MG63 (cell line): ENCODE measurements around the gene C2orf92. TPM values are rescaled to one million over a fixed set of nuclear protein-coding genes. Genes with fewer than 3 reads are reported as not detected.
A peak's percentile ranks its signal among the peaks of the same experiment; 100 is the strongest.
"Not testable (repeated sequence)": the region's sequence is repeated elsewhere in the genome, so short reads cannot be mapped to it uniquely, and the experiment has no call there.

Experiments
- DNase-seq: peaks from one replicate; pipeline ENCODE4 v3.0.0-alpha.2; 2020
- H3K27me3 ChIP-seq: fragments of 250-450 bp; sonication (Bioruptor Pico); 2 replicates; pipeline ENCODE4 v1.5.1; 2020; ENCODE audit warnings: mild to moderate bottlenecking, moderate library complexity
- H3K36me3 ChIP-seq: fragments of 250-450 bp; sonication (Bioruptor Pico); 2 replicates; pipeline ENCODE4 v1.5.1; 2020; ENCODE audit warnings: mild to moderate bottlenecking, moderate library complexity
- H3K4me3 ChIP-seq: fragments of 250-450 bp; sonication (Bioruptor Pico); 2 replicates; pipeline ENCODE4 v1.5.1; 2020; ENCODE audit warnings: mild to moderate bottlenecking, moderate library complexity
- H3K9me3 ChIP-seq: fragments of 250-450 bp; sonication (Bioruptor Pico); 2 replicates; pipeline ENCODE4 v1.5.1; 2020; ENCODE audit warnings: mild to moderate bottlenecking, moderate library complexity
- total RNA-seq: library from RNA; depleted of rRNA; stranded (reverse); fragments of >200 nt; shearing (Covaris generic); gene quantifications from 2 replicates; pipeline ENCODE4 v1.2.3, GENCODE V29; 2014; ENCODE audit warnings: low replicate concordance; rRNA removed

The C2orf92 gene
- not detected in 2 replicates for total RNA-seq

DNA sequence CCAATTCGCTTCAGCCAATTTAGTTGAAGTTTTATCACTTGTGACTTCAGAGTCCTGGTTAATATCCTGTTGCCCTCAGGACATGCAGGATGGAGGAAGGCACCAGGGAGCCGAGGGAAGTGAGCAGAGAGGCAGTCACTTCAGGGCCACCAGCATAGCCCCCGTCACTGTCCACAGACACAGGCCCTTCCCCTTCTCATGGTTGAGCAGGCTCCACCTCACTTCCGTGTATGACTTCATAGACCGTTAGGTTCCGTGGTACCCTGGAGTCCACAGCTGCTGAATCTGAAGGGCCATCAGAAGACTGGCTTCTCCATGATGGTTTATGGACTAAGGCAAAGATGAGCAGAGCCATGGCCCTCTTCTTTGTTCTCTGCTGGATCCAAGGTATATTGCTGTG is at the start of gene C2orf92:
Gene C2orf92, plus strand, starts transcription at position 266 of the 400 bp plus-strand sequence. Its CDS starts 76 bp downstream, at position 342.
- DNase-seq: no peak
- H3K4me3 ChIP-seq: no peak within 1 kb of the TSS
- no peaks in the 10 kb centered on the region for H3K9me3 ChIP-seq
- H3K36me3 ChIP-seq: no peaks in the 10 kb centered on the region
- no peaks in the 10 kb centered on the region for H3K27me3 ChIP-seq

DNA sequence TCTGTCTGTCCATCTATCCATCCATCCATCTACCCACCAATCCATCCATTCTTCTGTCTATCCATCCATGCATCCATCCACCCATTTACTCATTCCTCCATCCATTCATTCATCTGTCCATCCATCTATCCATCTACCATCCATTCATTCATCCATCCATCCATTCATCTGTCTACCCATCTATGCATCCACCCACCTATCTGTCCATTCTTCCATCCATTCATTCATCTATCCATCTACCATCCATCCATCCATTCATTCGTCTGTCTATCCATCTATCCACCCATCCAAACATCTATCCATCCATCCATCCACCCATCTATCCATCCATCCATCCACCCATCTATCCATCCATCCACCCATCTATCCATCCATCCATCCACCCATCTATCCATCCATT is 49.0 kb upstream of the C2orf92 start:
- H3K9me3 ChIP-seq, H3K36me3 ChIP-seq, H3K27me3 ChIP-seq, DNase-seq, H3K4me3 ChIP-seq: not testable (repeated sequence)

DNA sequence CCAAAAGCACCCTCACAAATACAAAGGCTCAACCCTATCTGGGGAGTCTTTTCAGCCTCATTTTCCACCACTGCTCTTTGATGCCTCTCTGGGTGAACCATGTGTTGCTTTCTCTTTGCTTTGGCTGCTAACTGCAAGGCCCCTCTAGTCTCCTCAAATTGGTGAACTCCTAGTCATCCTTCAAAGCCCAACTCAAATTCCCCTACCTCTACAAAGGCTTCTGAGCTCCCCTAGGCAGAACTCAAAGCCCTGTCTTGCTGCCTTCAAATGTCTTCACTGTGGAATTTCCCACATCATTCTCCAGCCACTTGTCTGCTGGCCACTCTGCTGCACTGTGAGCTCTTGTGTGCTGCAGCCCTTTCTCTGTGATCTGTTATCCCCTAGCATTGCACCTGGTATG is 46.5 kb upstream of the C2orf92 start:
- H3K27me3 ChIP-seq, DNase-seq, H3K36me3 ChIP-seq, H3K4me3 ChIP-seq, H3K9me3 ChIP-seq: not testable (repeated sequence)

DNA sequence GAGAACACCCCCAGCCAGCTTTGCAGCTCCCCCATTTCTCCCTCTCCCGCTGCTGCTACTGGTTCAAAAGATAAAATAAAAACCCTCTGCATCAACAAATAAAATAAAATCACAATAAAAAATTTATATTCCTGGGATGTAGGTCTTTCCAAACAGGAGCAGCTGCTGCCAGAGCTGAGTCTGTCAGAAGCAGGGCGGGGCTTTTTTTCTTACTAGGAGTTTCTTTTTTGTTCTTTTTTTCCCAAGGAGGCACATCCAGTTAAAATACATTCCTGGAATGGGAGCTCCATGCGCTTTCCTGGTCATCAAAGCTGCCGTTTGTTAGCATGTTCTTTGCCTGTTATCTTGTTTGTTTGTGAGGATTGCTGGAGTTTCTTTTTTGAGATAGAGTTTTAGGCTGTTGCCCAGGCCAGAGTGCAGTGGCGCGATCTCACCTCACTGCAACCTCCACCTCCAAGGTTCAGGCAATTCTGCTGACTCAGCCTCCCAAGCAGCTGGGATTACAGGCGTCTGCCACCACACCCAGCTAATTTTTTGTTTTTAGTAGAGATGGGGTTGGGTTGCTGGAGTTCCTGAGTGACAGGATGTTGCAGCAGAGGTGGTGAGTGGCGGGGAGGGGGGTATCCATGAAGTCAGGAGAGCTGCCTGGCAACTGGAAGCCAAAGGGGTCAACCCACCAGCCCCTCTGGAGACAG is 44.0 kb upstream of the C2orf92 start:
- not testable (repeated sequence) for DNase-seq, H3K36me3 ChIP-seq, H3K27me3 ChIP-seq, H3K9me3 ChIP-seq, H3K4me3 ChIP-seq

DNA sequence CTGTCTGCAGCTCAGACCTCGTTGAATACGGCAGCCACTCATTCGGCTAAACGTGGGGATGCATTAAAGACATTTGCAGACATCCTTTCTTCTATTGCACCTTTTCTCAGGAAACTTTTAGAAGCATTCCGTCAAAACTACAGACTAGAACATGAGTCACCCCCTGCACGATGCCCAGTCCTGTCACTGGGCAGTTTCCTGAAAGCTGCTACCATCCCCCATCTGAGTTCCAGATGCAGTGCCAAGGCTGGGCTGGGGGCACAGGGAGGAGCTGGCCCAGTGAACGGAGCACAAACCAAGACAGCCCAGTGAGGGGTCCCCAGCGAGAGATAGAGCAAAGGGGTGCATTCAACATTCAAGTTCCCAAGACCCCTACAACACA is 43.5 kb upstream of the C2orf92 start:
- H3K4me3 ChIP-seq, H3K36me3 ChIP-seq, H3K9me3 ChIP-seq, DNase-seq, H3K27me3 ChIP-seq: not testable (repeated sequence)

DNA sequence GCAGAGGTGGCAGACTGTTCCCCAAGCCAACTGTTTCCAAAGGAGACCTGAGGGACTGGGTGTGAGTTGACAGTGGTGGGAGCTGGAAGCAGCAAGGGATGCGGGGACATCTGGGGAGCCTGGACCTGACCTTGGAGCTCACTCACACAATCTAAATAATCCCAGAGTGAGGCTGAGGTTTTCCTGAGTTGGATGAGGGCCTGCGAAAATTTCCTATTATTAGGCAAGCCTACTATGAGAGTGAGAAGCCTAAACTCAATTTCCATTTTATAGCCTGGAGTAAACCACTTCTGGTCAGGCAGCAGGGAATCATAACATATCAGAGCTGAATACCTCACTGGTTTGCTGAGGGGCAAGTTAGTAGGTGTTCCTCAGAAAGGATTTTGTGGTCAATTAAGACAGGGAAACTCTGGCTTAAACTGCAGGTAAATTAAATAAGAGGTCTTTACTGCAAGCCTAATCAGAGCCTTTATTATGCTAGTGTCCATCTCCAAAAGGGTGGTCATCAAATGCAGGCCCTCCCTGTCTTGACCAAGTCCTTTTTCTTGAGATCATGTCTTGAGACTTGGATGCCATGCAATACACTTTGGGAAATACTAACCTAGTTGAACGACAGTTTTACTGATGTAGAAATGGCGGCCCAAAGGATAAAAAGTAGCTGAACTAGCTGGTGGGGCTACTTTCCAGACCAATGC is 25.3 kb upstream of the C2orf92 start:
- Histone ChIP-seq H3K27me3 (no peaks in the 10 kb centered on the region), H3K36me3 (peaks cover 21% of the 10 kb centered on the region), H3K9me3 (no peaks in the 10 kb centered on the region), H3K4me3 (no peak overlapping the region)
- DNase-seq: no peak

DNA sequence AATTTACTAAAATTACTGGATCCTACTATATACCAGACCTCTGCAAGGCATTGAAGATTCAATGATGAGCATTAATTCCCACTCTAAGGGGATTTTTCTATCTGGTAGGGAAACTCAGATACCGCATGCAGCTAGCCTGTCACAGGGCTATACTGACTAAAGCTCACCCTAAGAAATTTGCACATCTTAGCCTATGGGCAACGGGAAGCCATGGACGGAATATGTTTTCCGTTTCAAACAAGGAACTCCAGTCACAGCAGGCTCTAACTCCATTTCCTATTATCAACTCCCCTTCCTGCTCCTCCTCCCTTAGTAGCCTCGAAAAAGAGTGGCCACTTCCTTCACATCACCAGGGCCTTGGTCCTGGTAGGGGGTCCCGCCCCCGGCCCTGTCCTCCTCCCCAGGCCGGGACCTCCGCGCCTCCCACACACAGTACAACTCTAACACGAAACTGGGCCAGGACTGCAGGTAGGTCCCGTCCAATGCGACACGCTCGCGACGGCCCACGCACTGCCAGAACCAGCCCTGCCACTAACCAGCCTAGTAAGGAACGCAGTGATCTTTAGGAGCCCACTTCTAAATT is 24.3 kb upstream of the C2orf92 start:
- peaks cover 25% of the 10 kb centered on the region for H3K36me3 ChIP-seq
- DNase-seq: peak; percentile 32
- H3K4me3 ChIP-seq: peak overlapping the region; percentile 97
- no peaks in the 10 kb centered on the region for H3K9me3 ChIP-seq
- no peaks in the 10 kb centered on the region for H3K27me3 ChIP-seq

DNA sequence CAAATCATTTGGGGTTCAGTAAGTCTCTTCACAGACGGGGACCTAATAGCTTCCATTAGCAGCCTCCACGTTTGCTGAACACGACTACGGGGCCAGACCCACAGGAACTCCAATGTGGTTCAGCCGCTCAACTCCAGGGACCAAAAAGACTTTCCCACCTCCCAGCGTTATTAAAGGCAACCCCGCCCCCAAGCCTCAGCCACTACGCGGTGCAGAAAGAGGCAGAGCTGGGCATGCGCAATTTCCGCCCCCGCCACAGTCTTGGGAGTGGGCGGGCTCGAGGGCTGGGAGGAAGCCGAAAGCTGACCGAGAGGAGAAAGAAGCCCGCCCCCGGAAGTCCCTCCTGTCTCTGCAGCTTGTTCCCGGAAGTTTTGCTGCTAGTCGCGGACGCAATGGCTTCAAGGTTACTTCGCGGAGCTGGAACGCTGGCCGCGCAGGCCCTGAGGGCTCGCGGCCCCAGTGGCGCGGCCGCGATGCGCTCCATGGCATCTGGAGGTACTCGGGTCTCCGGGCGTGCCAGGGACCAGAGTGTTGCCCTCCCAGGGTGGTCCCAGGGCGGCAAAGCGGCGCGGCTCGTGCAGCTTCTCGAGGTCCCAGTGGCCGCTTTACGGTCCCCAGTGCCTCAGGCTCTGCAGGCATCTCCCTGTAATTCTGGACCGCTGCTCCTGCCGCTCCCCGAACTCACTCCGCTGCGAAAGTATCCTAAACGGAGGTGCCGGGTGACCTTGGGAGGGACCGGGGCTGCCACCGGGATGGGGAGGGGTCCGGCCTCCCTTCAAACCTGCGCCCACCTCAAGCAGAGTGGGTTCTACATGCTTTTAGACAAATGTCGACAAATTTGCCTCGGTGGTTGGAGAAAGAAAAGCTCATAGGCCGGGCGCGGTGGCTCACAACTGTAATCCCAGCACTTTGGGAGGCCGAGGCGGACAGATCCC is 23.6 kb upstream of the C2orf92 start, which contains the start of gene COX5B:
Gene COX5B, plus strand, starts transcription at position 368 of the 935 bp plus-strand sequence. Its CDS starts 25 bp downstream, at position 393.
- no peaks in the 10 kb centered on the region for H3K27me3 ChIP-seq
- peak; percentile 98 for DNase-seq
- peaks cover 25% of the 10 kb centered on the region for H3K36me3 ChIP-seq
- H3K9me3 ChIP-seq: no peaks in the 10 kb centered on the region
- peak within 1 kb of the TSS; percentile 97 for H3K4me3 ChIP-seq

DNA sequence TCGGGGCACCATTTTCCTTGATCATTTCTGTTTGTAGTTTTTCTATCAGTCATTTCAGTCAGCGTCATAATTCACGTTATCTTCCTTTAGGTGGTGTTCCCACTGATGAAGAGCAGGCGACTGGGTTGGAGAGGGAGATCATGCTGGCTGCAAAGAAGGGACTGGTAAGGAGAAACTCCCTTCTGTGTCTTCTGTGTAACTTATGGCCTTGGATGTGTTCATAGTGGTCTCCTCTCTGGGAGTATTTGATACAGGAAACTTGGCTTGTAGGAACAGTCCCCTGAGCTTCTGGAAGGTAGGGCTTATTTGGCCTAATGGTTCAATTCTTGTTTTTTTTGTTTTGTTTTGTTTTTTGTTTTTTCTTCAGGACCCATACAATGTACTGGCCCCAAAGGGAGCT is 22.5 kb upstream of the C2orf92 start:
- H3K9me3 ChIP-seq: no peaks in the 10 kb centered on the region
- no peak for DNase-seq
- peak overlapping the region; percentile 97 for H3K4me3 ChIP-seq
- no peaks in the 10 kb centered on the region for H3K27me3 ChIP-seq
- peaks cover 25% of the 10 kb centered on the region for H3K36me3 ChIP-seq

DNA sequence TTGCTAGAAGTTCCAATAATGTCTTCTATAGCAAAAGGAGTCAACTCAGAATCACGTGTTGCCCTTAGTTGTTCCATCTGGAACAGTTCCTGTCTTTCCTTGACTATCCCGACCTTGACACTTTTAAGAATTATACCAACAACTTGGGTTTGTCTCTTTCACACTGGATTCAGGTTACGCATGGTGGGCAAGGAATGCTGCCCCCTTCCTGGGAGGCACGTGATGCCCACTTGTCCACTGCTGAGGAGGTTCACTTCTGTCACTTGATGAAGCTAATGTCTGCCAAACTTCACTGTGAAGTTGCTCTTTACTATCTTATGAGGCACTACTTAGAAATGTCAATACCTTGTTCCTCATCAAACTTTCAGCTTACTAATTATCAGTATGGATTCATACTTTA is 18.4 kb upstream of the C2orf92 start:
- H3K36me3 ChIP-seq: peaks cover 39% of the 10 kb centered on the region
- no peaks in the 10 kb centered on the region for H3K27me3 ChIP-seq
- peaks cover 10% of the 10 kb centered on the region; the same call in 1 of the 2 replicates for H3K9me3 ChIP-seq
- no peak overlapping the region for H3K4me3 ChIP-seq
- DNase-seq: no peak

DNA sequence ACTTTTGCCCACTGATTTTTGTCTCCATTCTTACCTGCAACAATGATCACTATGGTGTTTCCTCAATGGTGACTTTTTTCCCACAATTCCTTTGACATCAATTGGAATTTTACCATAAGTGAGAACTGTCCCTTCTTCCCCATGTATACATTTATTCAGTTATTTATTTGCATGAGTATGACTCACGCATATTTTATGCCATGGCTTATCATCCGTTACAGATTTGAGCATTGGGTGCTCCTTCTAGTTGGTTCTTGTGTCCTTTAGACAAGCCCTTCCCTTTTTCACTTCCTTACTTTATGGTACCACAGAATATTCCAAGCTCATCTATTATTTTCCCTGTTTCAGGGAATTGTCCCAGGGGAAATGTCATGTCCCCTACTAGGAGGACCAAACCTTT is 16.0 kb upstream of the C2orf92 start:
- peaks cover 10% of the 10 kb centered on the region; the same call in 1 of the 2 replicates for H3K9me3 ChIP-seq
- H3K4me3 ChIP-seq: no peak overlapping the region
- no peaks in the 10 kb centered on the region for H3K27me3 ChIP-seq
- peaks cover 42% of the 10 kb centered on the region for H3K36me3 ChIP-seq
- no peak for DNase-seq

DNA sequence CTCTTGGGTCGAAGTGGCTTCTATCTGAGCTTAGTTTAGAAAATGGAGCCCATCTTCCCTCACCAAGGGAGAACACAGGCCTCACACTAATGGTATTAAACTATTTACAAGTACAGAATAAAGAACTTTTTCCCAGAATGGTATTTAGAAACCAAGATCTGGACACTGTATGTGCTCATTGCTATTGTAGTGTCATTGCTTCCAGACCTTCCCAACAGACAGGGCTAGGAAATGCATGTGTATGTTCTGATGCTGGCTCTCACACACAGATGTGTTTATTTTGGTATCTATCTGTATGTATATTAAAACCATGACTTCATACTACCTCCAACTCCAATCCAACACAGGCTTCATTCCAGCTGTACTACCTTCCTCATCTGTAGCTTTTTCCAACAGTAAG is 15.6 kb upstream of the C2orf92 start:
- Histone ChIP-seq H3K27me3 (no peaks in the 10 kb centered on the region), H3K4me3 (no peak overlapping the region), H3K9me3 (peaks cover 10% of the 10 kb centered on the region; the same call in 1 of the 2 replicates), H3K36me3 (peaks cover 42% of the 10 kb centered on the region)
- DNase-seq: no peak

DNA sequence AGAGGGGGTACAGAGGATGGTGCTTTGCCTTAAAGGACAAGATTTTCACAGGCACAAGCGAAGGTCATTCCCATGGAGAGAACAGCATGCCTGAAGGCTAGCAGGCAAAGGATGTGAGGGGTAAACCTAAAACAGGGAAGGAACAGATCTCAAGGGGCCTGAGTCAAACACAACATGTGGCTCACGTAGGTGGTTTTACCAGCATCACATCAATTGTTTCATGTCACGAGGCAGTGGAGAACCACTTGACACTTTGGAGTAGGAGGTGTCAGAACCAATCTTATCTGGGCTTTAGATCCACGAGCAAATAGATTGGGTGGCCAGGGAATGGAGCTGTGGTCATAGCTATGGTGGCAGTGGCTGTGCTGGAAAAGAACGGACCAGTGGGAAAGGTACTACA is 15.2 kb upstream of the C2orf92 start:
- H3K4me3 ChIP-seq: no peak overlapping the region
- H3K36me3 ChIP-seq: peaks cover 42% of the 10 kb centered on the region
- DNase-seq: no peak
- H3K27me3 ChIP-seq: no peaks in the 10 kb centered on the region
- peaks cover 10% of the 10 kb centered on the region; the same call in 1 of the 2 replicates for H3K9me3 ChIP-seq

DNA sequence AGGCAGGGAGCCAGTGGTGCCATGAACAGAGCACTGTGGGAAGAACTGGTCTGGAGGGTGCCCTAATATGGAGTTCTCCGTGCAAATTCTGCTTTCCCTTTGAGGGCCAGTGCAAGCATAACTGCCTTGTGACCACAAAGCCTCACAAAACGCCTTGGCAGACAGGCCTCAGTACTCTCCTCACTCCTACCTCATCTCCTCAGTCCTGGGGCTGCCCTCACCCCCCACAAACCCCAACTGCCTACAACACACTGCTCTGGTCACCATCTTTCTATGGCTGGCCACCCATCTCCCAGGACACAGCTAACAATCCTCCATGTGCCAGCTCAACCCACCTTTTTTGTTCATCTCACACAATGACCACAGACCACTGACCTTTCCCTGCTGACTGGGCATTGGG is 14.7 kb upstream of the C2orf92 start:
- H3K4me3 ChIP-seq: no peak overlapping the region
- DNase-seq: no peak
- H3K27me3 ChIP-seq: no peaks in the 10 kb centered on the region
- H3K36me3 ChIP-seq: peaks cover 38% of the 10 kb centered on the region
- peaks cover 10% of the 10 kb centered on the region; the same call in 1 of the 2 replicates for H3K9me3 ChIP-seq

DNA sequence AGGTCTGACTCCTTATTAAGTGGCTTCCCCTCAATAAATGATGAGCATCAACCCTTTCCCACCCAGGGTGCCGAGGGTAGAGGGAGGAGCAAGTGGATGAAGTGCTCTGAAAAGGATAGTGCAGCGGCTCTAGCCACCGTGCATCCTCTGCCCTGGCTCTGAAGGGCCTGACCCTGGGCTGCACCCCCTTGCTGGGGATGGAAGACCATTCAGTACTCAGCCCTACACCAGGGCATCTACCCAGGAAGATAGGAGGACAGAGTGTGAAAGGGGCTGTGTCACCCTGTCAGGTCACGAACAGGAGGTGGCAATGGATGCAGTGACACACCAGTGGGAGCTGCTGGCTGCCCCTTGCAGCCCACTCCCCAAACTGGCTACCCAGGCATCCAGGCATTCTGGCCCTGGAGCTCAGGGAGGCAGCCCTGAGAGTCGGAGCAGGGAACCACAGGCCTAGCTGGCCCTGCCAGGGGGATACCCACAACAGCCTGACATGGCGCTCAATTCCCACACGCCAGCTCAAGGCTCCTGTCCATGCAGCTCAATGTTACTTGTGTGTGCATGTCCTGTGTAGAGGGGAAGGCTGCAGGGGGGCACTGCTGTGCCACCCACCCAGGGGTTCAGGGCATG is 13.3 kb upstream of the C2orf92 start:
- Histone ChIP-seq H3K27me3 (no peaks in the 10 kb centered on the region), H3K9me3 (peaks cover 10% of the 10 kb centered on the region; the same call in 1 of the 2 replicates), H3K4me3 (no peak overlapping the region), H3K36me3 (peaks cover 44% of the 10 kb centered on the region)
- no peak for DNase-seq
